ENCODE results near the gene PRICKLE1.
A peak's percentile ranks its signal among the peaks of the same experiment; 100 is the strongest.

PRICKLE1 gene

DNA sequence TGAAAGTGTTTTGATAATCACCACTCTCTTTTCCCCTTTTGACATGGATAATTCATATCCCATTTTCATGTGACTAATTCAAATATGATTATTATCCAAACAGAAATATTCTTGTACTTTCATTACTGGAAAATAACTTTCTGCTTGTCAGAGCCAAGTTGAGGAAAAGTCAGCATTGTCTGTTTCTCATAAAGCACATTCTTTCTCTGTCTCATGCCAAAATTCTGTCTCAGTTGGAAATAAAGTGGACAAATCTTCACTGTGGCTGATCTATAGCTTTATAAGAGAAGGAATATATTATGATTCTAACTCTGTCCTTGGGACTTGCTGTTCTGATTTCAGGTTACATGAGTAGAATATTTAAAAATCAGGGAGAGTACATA lies 22.7 kb upstream of the PRICKLE1 start:
- Histone ChIP-seq H3K27ac (ENCODE audit: low read length) (no peak overlapping the region), H3K9ac (ENCODE audit: low read length in 2 of 2) (no peak overlapping the region), H3K4me1 (ENCODE audit: control insufficient read depth, insufficient read depth, low read length) (peaks cover 3% of the 10 kb centered on the region), H3K27me3 (ENCODE audit: control insufficient read depth in 1 of 2, insufficient read depth in 2 of 2, low read length in 2 of 2) (no peaks in the 10 kb centered on the region), H3K4me3 (ENCODE audit: low read length in 2 of 2) (no peak overlapping the region), H3K9me3 (ENCODE audit: control insufficient read depth in 2 of 2, low read length in 2 of 2) (peaks cover 0 to 3% of the 10 kb centered on the region in 2 donors), H3K36me3 (ENCODE audit: control insufficient read depth in 2 of 2, insufficient read depth in 2 of 2, low read length in 2 of 2) (no peaks in the 10 kb centered on the region)

DNA sequence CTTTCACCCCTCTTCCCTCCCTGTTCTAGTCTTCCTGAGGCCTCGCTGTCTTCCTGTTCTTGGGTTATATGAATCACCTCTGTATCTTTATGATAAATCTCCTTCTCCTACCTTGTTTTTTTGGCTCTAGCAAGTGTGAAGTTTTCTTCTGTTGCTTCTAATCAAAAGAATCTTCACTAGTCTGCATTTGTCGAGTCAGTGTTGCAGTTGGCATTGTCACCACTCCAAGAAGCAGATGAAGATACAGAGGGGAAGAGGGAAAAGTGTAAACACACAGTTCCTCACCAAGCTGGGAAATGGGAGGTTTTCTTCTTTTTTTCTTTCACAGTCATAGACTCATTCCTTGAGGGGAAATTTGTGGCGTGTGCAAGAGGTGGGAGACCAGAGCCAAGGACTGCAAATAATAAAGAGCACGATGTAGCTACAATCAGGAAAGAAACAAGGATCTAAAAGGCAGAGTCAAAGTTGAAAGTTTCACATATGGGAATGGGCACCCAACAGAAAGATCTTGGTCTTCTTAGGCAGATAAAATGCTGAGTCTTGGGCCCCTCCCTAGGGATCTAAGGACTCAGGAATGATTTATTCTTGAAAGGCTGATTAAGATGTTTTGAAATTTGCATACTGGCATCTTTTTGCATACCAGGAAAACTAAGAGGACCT lies 22.2 kb upstream of the PRICKLE1 start:
- peaks cover 0 to 3% of the 10 kb centered on the region in 2 donors for H3K9me3 ChIP-seq (ENCODE audit: control insufficient read depth in 2 of 2, low read length in 2 of 2)
- no peaks in the 10 kb centered on the region for H3K36me3 ChIP-seq (ENCODE audit: control insufficient read depth in 2 of 2, insufficient read depth in 2 of 2, low read length in 2 of 2)
- H3K9ac ChIP-seq (ENCODE audit: low read length in 2 of 2), result no peak overlapping the region
- H3K4me1 ChIP-seq (ENCODE audit: control insufficient read depth, insufficient read depth, low read length), result peaks cover 3% of the 10 kb centered on the region
- H3K27me3 ChIP-seq (ENCODE audit: control insufficient read depth in 1 of 2, insufficient read depth in 2 of 2, low read length in 2 of 2), result no peaks in the 10 kb centered on the region
- no peak overlapping the region for H3K27ac ChIP-seq (ENCODE audit: low read length)
- H3K4me3 ChIP-seq (ENCODE audit: low read length in 2 of 2), result no peak overlapping the region

DNA sequence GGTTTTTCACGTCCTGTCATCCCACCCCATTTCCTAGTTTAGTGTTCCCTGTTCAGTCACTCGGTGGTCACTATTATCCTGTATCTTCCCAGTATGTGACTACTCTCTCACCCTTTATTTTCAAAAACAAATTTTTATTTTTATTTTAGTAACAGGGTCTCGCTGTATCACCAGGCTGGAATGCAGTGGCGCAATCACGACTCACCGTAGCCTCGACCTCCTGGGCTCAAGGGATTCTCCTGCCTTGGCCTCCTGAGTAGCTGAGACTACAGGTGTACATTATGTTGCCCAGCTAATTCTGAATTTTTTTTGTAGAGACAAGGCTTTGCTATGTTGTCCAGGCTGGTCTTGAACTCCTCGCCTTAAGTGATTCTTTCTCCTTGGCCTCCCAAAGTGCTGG lies 20.1 kb upstream of the PRICKLE1 start:
- Histone ChIP-seq H3K27me3 (ENCODE audit: control insufficient read depth in 1 of 2, insufficient read depth in 2 of 2, low read length in 2 of 2) (no peaks in the 10 kb centered on the region), H3K36me3 (ENCODE audit: control insufficient read depth in 2 of 2, insufficient read depth in 2 of 2, low read length in 2 of 2) (no peaks in the 10 kb centered on the region), H3K27ac (ENCODE audit: low read length) (no peak overlapping the region), H3K4me1 (ENCODE audit: control insufficient read depth, insufficient read depth, low read length) (peaks cover 3% of the 10 kb centered on the region), H3K9me3 (ENCODE audit: control insufficient read depth in 2 of 2, low read length in 2 of 2) (no peaks in the 10 kb centered on the region), H3K4me3 (ENCODE audit: low read length in 2 of 2) (no peak overlapping the region), H3K9ac (ENCODE audit: low read length in 2 of 2) (no peak overlapping the region)

DNA sequence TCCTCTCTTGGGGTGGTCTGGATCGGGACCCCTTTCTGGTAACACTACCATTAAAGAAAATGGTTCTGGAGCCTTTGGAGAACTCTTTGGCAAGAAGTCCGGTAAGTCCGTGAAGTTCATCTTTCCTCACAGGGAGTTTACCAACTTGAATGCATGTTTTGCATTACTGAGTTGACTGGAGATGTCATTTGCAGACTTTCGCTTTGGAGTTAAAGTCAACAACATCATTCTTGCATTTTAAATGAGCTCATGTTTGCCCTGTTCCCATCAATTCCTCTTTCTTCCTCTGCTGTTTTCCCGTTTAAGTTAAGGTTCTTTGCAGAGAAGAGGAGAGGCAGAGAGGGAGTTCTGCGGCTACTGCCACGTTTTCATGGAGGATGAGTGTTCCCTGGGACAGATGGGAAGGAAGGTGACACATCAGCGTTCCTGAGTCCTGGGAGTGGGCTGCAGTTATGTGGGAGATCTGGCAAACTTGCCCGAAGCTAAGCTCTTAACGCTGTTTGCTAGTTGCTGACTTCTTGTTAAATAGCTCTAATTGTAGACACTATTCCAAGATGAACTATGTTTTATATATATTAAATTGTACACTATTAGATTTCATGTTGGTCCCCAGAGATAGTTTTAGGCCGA lies 18.8 kb upstream of the PRICKLE1 start:
- Histone ChIP-seq H3K9ac (ENCODE audit: low read length in 2 of 2) (no peak overlapping the region), H3K27me3 (ENCODE audit: control insufficient read depth in 1 of 2, insufficient read depth in 2 of 2, low read length in 2 of 2) (no peaks in the 10 kb centered on the region), H3K9me3 (ENCODE audit: control insufficient read depth in 2 of 2, low read length in 2 of 2) (no peaks in the 10 kb centered on the region), H3K27ac (ENCODE audit: low read length) (no peak overlapping the region), H3K4me1 (ENCODE audit: control insufficient read depth, insufficient read depth, low read length) (peaks cover 3% of the 10 kb centered on the region), H3K4me3 (ENCODE audit: low read length in 2 of 2) (no peak overlapping the region), H3K36me3 (ENCODE audit: control insufficient read depth in 2 of 2, insufficient read depth in 2 of 2, low read length in 2 of 2) (no peaks in the 10 kb centered on the region)

DNA sequence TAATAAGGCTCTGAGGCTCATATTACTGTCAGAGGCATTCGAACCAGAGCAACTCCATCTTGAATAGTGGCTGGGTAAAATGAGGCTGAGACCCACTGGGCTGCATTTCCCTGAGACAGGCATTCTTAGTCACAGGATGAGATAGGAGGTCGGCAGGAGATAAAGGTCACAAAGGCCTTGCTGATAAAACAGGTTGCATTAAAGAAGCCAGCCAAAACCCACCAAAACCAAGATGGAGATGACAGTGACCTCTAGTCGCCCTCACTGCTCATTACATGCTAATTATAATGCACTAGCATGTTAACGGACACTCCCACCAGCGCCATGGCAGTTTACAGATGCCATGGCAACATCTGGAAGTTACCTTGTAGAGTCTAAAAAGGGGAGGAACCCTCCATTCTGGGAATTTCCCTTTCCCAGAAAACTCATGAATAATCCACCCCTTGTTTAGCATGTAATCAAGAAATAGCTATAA lies 18.1 kb upstream of the PRICKLE1 start:
- H3K9ac ChIP-seq (ENCODE audit: low read length in 2 of 2), result no peak overlapping the region
- H3K27ac ChIP-seq (ENCODE audit: low read length), result no peak overlapping the region
- peaks cover 3% of the 10 kb centered on the region for H3K4me1 ChIP-seq (ENCODE audit: control insufficient read depth, insufficient read depth, low read length)
- H3K36me3 ChIP-seq (ENCODE audit: control insufficient read depth in 2 of 2, insufficient read depth in 2 of 2, low read length in 2 of 2), result no peaks in the 10 kb centered on the region
- no peak overlapping the region for H3K4me3 ChIP-seq (ENCODE audit: low read length in 2 of 2)
- no peaks in the 10 kb centered on the region for H3K9me3 ChIP-seq (ENCODE audit: control insufficient read depth in 2 of 2, low read length in 2 of 2)
- H3K27me3 ChIP-seq (ENCODE audit: control insufficient read depth in 1 of 2, insufficient read depth in 2 of 2, low read length in 2 of 2), result no peaks in the 10 kb centered on the region

DNA sequence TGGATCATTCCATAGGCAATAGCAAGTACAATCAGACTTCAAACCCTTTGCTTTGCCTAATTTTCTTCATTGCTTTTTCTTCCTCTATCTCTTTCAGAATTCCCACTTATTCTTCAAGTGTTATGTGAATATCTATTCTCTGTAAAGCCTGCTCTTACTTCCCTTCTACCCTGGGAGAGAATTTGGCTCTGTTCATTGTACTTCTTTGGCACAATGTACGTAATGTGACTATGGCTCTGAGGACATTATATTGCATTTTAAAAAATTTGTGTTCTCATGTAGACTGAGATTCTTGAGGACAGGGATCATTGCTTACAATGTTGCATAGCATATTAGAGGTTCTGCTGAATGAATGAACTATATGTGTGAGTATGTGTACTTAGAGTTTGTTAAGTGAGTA lies 16.9 kb upstream of the PRICKLE1 start:
- H3K36me3 ChIP-seq (ENCODE audit: control insufficient read depth in 2 of 2, insufficient read depth in 2 of 2, low read length in 2 of 2), result no peaks in the 10 kb centered on the region
- H3K27me3 ChIP-seq (ENCODE audit: control insufficient read depth in 1 of 2, insufficient read depth in 2 of 2, low read length in 2 of 2), result no peaks in the 10 kb centered on the region
- H3K9me3 ChIP-seq (ENCODE audit: control insufficient read depth in 2 of 2, low read length in 2 of 2), result no peaks in the 10 kb centered on the region
- no peak overlapping the region for H3K4me3 ChIP-seq (ENCODE audit: low read length in 2 of 2)
- H3K27ac ChIP-seq (ENCODE audit: low read length), result no peak overlapping the region
- no peaks in the 10 kb centered on the region for H3K4me1 ChIP-seq (ENCODE audit: control insufficient read depth, insufficient read depth, low read length)
- no peak overlapping the region for H3K9ac ChIP-seq (ENCODE audit: low read length in 2 of 2)

DNA sequence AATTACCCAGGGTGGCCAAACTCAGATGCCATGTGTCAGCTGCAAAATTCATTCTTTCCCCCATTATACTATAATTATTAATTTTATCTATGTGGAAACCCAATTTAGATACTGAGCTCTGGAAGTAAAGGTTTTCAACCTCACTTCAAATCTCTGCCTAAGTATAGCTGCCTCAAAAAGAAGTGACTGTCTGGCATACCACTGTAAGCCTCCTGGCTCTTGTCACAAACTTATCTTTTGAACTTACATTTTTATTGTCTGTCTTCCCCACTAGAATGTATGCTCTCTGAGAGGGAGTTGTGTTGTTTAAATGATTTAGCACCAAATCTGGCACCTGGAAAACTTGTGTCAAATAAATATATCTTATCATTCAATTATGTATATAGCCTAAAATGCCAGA lies 16.1 kb upstream of the PRICKLE1 start:
- Histone ChIP-seq H3K9ac (ENCODE audit: low read length in 2 of 2) (no peak overlapping the region), H3K27me3 (ENCODE audit: control insufficient read depth in 1 of 2, insufficient read depth in 2 of 2, low read length in 2 of 2) (no peaks in the 10 kb centered on the region), H3K4me3 (ENCODE audit: low read length in 2 of 2) (no peak overlapping the region), H3K4me1 (ENCODE audit: control insufficient read depth, insufficient read depth, low read length) (no peaks in the 10 kb centered on the region), H3K36me3 (ENCODE audit: control insufficient read depth in 2 of 2, insufficient read depth in 2 of 2, low read length in 2 of 2) (no peaks in the 10 kb centered on the region), H3K27ac (ENCODE audit: low read length) (no peak overlapping the region), H3K9me3 (ENCODE audit: control insufficient read depth in 2 of 2, low read length in 2 of 2) (no peaks in the 10 kb centered on the region)

DNA sequence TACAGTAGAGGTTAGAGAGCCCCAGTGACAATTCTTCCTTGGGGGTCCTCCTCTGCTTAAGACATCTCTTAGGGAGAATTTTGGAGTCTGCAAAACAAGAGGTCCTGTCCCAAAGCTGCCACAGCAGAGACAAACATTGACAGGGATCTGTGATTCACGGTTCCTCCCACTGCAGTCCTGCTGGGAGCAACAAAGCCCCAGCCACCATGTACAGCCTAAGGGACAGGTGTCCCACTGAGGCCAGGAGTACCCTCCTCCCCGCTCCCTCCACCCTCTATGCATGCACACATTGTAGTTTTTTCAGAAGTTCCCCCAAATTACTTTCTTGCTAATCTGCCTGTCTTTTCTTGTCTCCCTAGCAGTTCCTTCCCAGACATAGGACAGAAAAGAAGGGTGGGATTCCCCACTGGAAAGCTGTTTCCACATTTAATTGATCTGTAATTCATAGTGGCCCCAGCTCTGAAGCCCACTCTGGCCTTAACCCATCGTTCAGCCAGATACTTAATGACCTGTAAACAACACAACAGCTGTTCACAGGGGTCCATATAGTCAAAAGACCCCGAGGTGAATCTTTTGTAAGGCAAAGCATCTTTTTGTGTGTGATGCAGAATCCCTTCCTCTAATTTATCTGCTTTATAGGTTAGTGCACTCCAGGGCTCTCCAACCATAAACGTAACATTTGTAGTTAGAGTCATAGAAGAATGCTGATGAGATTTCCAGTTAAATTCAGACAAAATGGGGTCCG lies 13.9 kb upstream of the PRICKLE1 start:
- Histone ChIP-seq H3K4me1 (ENCODE audit: control insufficient read depth, insufficient read depth, low read length) (no peaks in the 10 kb centered on the region), H3K27ac (ENCODE audit: low read length) (no peak overlapping the region), H3K27me3 (ENCODE audit: control insufficient read depth in 1 of 2, insufficient read depth in 2 of 2, low read length in 2 of 2) (no peaks in the 10 kb centered on the region), H3K36me3 (ENCODE audit: control insufficient read depth in 2 of 2, insufficient read depth in 2 of 2, low read length in 2 of 2) (no peaks in the 10 kb centered on the region), H3K9me3 (ENCODE audit: control insufficient read depth in 2 of 2, low read length in 2 of 2) (no peaks in the 10 kb centered on the region), H3K9ac (ENCODE audit: low read length in 2 of 2) (no peak overlapping the region), H3K4me3 (ENCODE audit: low read length in 2 of 2) (no peak overlapping the region)

DNA sequence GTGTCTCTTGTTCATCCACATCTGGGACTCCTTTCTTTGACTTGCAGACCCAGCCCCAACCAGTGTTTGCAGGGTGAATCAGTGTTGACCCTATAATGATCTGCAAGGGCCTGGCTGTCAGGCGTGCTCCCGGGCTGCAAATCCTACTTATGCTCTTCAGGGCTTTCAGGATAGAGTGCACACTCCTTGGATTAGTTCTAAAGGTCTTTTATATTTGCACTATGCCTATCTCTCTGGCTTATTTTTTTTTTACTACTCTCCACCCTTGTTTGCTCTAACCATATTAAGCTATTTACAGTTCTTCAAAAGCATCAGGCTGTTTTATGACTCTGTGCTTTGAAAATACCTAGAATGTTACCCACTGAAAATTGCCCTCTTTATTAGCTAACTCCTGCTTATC lies 4.3 kb upstream of the PRICKLE1 start:
- Histone ChIP-seq H3K9ac (ENCODE audit: low read length in 2 of 2) (no peak overlapping the region), H3K27me3 (ENCODE audit: control insufficient read depth in 1 of 2, insufficient read depth in 2 of 2, low read length in 2 of 2) (no peaks in the 10 kb centered on the region), H3K4me1 (ENCODE audit: control insufficient read depth, insufficient read depth, low read length) (peaks cover 9% of the 10 kb centered on the region), H3K27ac (ENCODE audit: low read length) (no peak overlapping the region), H3K9me3 (ENCODE audit: control insufficient read depth in 2 of 2, low read length in 2 of 2) (no peaks in the 10 kb centered on the region), H3K4me3 (ENCODE audit: low read length in 2 of 2) (no peak overlapping the region), H3K36me3 (ENCODE audit: control insufficient read depth in 2 of 2, insufficient read depth in 2 of 2, low read length in 2 of 2) (no peaks in the 10 kb centered on the region)

DNA sequence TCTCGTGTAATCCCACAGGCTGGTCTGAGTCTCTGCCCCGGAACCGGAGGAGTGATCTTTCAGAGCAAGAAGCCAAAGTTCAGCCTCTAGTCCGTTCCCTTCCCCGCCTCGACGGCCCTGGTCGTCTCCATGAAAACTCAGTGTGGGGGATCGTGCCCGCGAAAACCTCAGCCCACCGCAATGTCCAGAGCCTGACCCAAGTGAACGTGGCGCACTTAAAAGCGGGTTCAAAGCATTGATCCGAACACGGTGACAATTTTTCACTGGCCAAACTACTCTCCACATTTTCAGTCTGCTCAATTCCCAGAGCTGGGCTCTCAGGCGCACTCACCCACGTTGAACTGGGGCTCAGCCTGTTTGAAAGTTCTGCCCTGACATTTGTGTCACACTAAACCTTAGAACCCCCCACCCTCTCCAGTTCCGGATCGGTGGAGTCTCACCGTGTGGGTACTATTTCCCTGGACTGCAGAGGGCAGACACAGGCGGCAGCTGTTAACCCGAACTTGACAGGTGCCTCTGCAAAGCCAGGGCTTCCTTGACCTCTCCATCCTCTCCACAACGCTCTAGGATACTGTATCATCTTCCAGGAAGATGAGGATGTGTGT lies 886 bp upstream of the PRICKLE1 start:
- Histone ChIP-seq H3K4me1 (ENCODE audit: control insufficient read depth, insufficient read depth, low read length) (peaks cover 30% of the 10 kb centered on the region), H3K27me3 (ENCODE audit: control insufficient read depth in 1 of 2, insufficient read depth in 2 of 2, low read length in 2 of 2) (no peaks in the 10 kb centered on the region), H3K9me3 (ENCODE audit: control insufficient read depth in 2 of 2, low read length in 2 of 2) (no peaks in the 10 kb centered on the region), H3K27ac (ENCODE audit: low read length) (no peak overlapping the region), H3K4me3 (ENCODE audit: low read length in 2 of 2) (peak overlapping the region; percentile 82 to 92), H3K36me3 (ENCODE audit: control insufficient read depth in 2 of 2, insufficient read depth in 2 of 2, low read length in 2 of 2) (no peaks in the 10 kb centered on the region), H3K9ac (ENCODE audit: low read length in 2 of 2) (peak overlapping the region; percentile 60 to 67)

Data from stomach smooth muscle (tissue), 2 donors.